Vagina (tissue), 2 donors: ENCODE measurements around the gene TIE1. TPM values are rescaled to one million over a fixed set of nuclear protein-coding genes. Genes with fewer than 3 reads are reported as not detected.

Experiments used
- DNase-seq, 2 donors: peaks; one replicate each; pipeline ENCODE4 v3.0.0-alpha.2; 2017; ENCODE audit errors: extremely low spot score in 2 of 2
- H3K27ac ChIP-seq: fragments of 200-600 bp; sonication (generic); one replicate; pipeline ENCODE4 v1.5.1; 2019
- H3K27me3 ChIP-seq: fragments of 200-600 bp; sonication (generic); one replicate; pipeline ENCODE4 v1.5.1; 2019
- H3K36me3 ChIP-seq, 2 donors: fragments of 200-600 bp; sonication (generic); one replicate each; pipeline ENCODE4 v1.5.1; 2017 to 2019
- H3K4me1 ChIP-seq: fragments of 200-600 bp; sonication (generic); one replicate; pipeline ENCODE4 v1.5.1; 2019
- H3K4me3 ChIP-seq, 2 donors: fragments of 200-600 bp; sonication (generic); 1 replicate in 1 of 2; 2 replicates in 1 of 2; pipeline ENCODE4 v1.5.1; 2016 to 2019
- H3K9me3 ChIP-seq: fragments of 200-600 bp; sonication (generic); one replicate; pipeline ENCODE4 v1.5.1; 2019
- POLR2A ChIP-seq, 2 donors: fragments of 450-650 bp; IDR thresholded peaks; one replicate each; pipeline ENCODE4 v1.6.1; 2017; ENCODE audit warnings: antibody characterized with exemption in 2 of 2, mild to moderate bottlenecking in 2 of 2, moderate library complexity in 2 of 2
- POLR2AphosphoS5 ChIP-seq, 2 donors: sonication (generic); formaldehyde crosslinking; IDR thresholded peaks; one replicate each; pipeline ENCODE4 v1.9.0; 2017; ENCODE audit warnings: antibody characterized with exemption in 2 of 2, mild to moderate bottlenecking in 2 of 2, low read depth in 1 of 2; ENCODE audit not compliant: insufficient read depth in 1 of 2
- intact Hi-C: fragments of 100-400 bp; cut with DNase I; formaldehyde crosslinking; loops from one replicate; pipeline ENCODE4 v1.15.1; 2023
- total RNA-seq: library from RNA; depleted of rRNA; stranded (reverse); fragments of >200 nt; gene quantifications from one replicate; pipeline ENCODE4 v1.2.3, GENCODE V29; 2016
- TF ChIP-seq, protein P1 (sequence below), 3 experiments: fragments of 450-650 bp in 2 of 3; fragments of 200-600 bp in 1 of 3; sonication (generic) in 1 of 3; IDR thresholded peaks; one replicate each; pipeline ENCODE4 v1.5.1; 2017 to 2019; ENCODE audit warnings: antibody characterized with exemption in 3 of 3, mild to moderate bottlenecking in 2 of 3, moderate library complexity in 2 of 3

The TIE1 gene
- total RNA-seq, 1 donor from 2014 or later = 36.1 TPM

DNA sequence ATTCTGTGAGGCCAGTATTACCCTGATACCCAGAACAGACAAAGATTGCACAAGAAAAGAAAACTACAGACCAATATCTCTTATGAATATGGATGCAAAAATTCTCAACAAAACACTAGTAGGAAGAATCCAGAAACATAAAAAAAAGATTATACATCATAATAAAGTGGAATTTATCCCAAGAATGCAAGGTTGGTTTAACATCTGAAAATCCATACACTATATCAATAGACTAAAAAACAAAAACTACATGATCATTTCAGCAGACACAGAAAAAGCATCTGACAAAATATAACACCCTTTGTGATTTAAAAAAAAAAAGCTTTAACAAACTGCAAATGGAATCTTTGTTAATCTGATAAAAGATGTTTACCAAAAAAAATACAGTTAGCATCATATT lies 24.6 kb downstream of the TIE1 start:
- Histone ChIP-seq H3K27ac (no peak overlapping the region), H3K4me3 (no peak overlapping the region)
- no peak for TF ChIP-seq POLR2AphosphoS5 (IDR thresholded peaks at IDR 0.05; ENCODE audit: insufficient read depth in 1 of 2, low read depth in 1 of 2)
- TF ChIP-seq POLR2A (IDR thresholded peaks at IDR 0.05) = no peak
- TF ChIP-seq, protein P1, sequence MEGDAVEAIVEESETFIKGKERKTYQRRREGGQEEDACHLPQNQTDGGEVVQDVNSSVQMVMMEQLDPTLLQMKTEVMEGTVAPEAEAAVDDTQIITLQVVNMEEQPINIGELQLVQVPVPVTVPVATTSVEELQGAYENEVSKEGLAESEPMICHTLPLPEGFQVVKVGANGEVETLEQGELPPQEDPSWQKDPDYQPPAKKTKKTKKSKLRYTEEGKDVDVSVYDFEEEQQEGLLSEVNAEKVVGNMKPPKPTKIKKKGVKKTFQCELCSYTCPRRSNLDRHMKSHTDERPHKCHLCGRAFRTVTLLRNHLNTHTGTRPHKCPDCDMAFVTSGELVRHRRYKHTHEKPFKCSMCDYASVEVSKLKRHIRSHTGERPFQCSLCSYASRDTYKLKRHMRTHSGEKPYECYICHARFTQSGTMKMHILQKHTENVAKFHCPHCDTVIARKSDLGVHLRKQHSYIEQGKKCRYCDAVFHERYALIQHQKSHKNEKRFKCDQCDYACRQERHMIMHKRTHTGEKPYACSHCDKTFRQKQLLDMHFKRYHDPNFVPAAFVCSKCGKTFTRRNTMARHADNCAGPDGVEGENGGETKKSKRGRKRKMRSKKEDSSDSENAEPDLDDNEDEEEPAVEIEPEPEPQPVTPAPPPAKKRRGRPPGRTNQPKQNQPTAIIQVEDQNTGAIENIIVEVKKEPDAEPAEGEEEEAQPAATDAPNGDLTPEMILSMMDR (IDR thresholded peaks at IDR 0.05) = no peak

DNA sequence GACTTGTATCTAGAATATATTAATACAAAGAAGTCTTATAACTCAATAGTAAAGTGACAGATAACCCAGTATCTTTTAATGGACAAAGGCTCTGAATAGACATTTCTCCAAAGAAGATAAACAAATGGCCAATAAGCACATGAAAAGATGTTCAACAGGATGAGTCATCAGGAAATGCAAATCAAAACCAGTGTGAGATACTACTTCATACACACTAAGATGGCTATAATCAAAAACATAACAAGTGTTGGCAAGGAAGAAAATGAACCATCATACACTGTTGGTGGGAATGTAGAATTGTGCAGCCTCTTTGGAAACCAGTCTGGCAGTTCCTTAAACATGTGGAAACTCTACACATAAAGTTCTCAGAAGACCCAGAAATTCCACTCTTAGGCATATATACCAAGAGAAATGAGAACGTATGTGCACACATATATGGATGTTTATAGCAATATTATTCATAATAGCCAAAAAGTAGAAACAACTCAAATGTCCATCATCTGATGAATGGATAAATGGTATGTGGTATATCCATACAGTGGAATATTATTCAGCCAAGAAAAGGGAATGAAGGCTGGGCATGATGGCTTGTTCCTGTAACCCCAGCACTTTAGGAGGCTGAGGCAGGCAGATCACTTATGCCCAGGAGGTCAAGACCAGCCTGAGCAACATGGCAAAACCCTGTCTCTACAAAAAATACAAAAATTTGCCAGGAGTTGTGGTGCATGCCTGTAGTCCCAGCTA lies 26.9 kb downstream of the TIE1 start:
- H3K4me3 ChIP-seq = no peak overlapping the region
- peaks cover 8% of the 10 kb centered on the region for H3K4me1 ChIP-seq
- TF ChIP-seq POLR2AphosphoS5 (IDR thresholded peaks at IDR 0.05; ENCODE audit: insufficient read depth in 1 of 2, low read depth in 1 of 2) (no peak), POLR2A (IDR thresholded peaks at IDR 0.05) (no peak)
- TF ChIP-seq, protein P1 (IDR thresholded peaks at IDR 0.05) = no peak
- intact Hi-C loops = no loop called here
- no peaks in the 10 kb centered on the region for H3K36me3 ChIP-seq
- DNase-seq = no peak
- H3K27ac ChIP-seq = no peak overlapping the region
- H3K27me3 ChIP-seq = no peaks in the 10 kb centered on the region
- no peaks in the 10 kb centered on the region for H3K9me3 ChIP-seq

More for the DNA sequence above, 24.6 kb downstream of the TIE1 start:
- Histone ChIP-seq H3K4me1 (peaks cover 6% of the 10 kb centered on the region), H3K36me3 (no peaks in the 10 kb centered on the region), H3K9me3 (no peaks in the 10 kb centered on the region), H3K27me3 (no peaks in the 10 kb centered on the region)
- DNase-seq = no peak
- intact Hi-C loops = no loop called here

DNA sequence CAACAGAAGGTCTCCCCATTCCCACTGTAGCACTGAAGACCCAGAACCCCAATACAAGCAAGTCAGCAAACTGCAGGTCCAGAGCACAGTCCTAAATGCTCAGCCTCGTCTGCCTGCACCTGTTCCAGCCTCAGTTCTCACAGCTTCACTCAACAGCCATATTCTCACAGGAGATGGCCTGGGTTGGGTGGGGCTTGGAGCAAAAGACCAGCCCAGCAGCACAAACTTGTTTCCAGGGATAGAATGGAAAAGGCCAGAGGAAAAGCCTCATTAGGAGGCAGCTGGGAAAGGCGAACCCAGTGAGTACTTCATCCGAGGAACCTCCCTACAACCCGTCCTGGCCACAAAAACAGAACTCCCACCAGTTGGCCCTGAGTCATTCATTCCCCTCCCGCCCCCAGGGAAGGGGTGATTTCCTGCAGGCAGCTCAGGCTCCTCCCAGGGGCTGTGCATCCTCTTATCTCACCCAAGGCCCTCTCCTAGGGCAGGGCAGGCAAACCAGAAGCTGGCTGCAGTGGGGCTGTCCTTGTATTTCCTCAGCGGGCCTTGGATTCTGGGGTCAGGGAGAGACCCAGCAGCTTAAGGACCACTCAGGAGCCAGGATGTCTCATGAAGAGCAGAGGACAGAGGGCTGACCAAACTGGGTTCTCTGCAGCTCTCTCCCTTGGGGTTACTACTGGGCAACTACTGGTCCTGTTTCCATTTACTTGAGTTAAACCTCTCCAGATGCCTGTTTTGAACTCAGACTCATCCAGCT lies 29.4 kb downstream of the TIE1 start:
- no peak overlapping the region for H3K27ac ChIP-seq
- no peak for DNase-seq
- H3K4me1 ChIP-seq = peaks cover 8% of the 10 kb centered on the region
- no peaks in the 10 kb centered on the region for H3K36me3 ChIP-seq
- H3K9me3 ChIP-seq = no peaks in the 10 kb centered on the region
- H3K4me3 ChIP-seq = no peak overlapping the region
- no peaks in the 10 kb centered on the region for H3K27me3 ChIP-seq
- TF ChIP-seq POLR2AphosphoS5 (IDR thresholded peaks at IDR 0.05; ENCODE audit: insufficient read depth in 1 of 2, low read depth in 1 of 2) (no peak), POLR2A (IDR thresholded peaks at IDR 0.05) (no peak)
- TF ChIP-seq, protein P1 (IDR thresholded peaks at IDR 0.05) = no peak
- intact Hi-C loops = no loop called here

DNA sequence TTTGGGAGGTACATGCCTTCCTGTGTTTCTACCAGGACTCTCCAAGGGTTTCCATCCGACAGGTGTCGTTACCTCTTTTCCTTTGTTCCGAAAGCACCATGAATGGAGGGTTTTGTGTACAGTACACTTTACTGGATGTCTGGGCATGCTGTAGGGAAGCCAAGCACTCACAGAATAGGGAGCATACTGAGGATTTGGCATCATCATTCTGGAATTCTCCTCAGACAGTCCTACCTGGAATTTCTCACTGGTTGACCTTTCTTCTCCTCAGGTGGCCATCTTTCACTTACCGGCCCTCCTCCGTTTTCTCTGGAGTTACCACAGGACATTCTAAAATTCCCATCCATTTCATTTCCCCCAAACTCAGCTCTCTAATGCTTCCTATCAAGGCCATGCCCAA lies 30.9 kb downstream of the TIE1 start:
- Histone ChIP-seq H3K27ac (no peak overlapping the region), H3K4me3 (no peak overlapping the region), H3K4me1 (peaks cover 8% of the 10 kb centered on the region), H3K27me3 (no peaks in the 10 kb centered on the region), H3K36me3 (no peaks in the 10 kb centered on the region), H3K9me3 (no peaks in the 10 kb centered on the region)
- DNase-seq = no peak
- TF ChIP-seq, protein P1 (IDR thresholded peaks at IDR 0.05) = no peak
- TF ChIP-seq POLR2AphosphoS5 (IDR thresholded peaks at IDR 0.05; ENCODE audit: insufficient read depth in 1 of 2, low read depth in 1 of 2) (no peak), POLR2A (IDR thresholded peaks at IDR 0.05) (no peak)
- intact Hi-C loops = no loop called here
